NCI-H345 (cell line): ENCODE measurements around the gene DTYMK.
"Not testable (repeated sequence)": the region's sequence is repeated elsewhere in the genome, so short reads cannot be mapped to it uniquely, and the experiment has no call there.

Source experiments
- DNase-seq: peaks from one replicate; lab custom pipeline; 2025; lab: John Stamatoyannopoulos, UW

Gene DTYMK

GRCh38 chr2:241671457-241672240 lies 15.0 kb downstream of the DTYMK start:
- no peak for DNase-seq

- no peak for DNase-seq
Observed at GRCh38 chr2:241670333-241671110, 16.1 kb downstream of the DTYMK start.

- no peak for DNase-seq
Observed at GRCh38 chr2:241668839-241669238, 17.8 kb downstream of the DTYMK start.

GRCh38 chr2:241668354-241668753 lies 18.3 kb downstream of the DTYMK start:
- no peak for DNase-seq

- DNase-seq, result no peak
Observed at GRCh38 chr2:241666627-241667400, 19.8 kb downstream of the DTYMK start.

GRCh38 chr2:241665731-241666440 lies 20.7 kb downstream of the DTYMK start:
- no peak for DNase-seq

GRCh38 chr2:241662731-241663130 lies 23.9 kb downstream of the DTYMK start:
- not testable (repeated sequence) for DNase-seq

GRCh38 chr2:241660593-241661213 lies 25.9 kb downstream of the DTYMK start:
- DNase-seq, result no peak

GRCh38 chr2:241659150-241659739 lies 27.4 kb downstream of the DTYMK start:
- DNase-seq, result peak; percentile 37

- no peak for DNase-seq
Observed at GRCh38 chr2:241658296-241658695, 28.3 kb downstream of the DTYMK start.

- DNase-seq, result no peak
Observed at GRCh38 chr2:241657786-241658254, 28.8 kb downstream of the DTYMK start.

GRCh38 chr2:241656190-241656741 lies 30.3 kb downstream of the DTYMK start:
- no peak for DNase-seq

GRCh38 chr2:241655516-241656189 lies 31.0 kb downstream of the DTYMK start:
- DNase-seq, result no peak

GRCh38 chr2:241654551-241654950 lies 32.1 kb downstream of the DTYMK start:
- DNase-seq, result no peak

GRCh38 chr2:241653210-241653750 lies 33.3 kb downstream of the DTYMK start:
- DNase-seq, result no peak

GRCh38 chr2:241652722-241653121 lies 33.9 kb downstream of the DTYMK start:
- DNase-seq, result no peak

GRCh38 chr2:241652142-241652541 lies 34.5 kb downstream of the DTYMK start:
- DNase-seq, result no peak

GRCh38 chr2:241649927-241650326 lies 36.7 kb downstream of the DTYMK start:
- no peak for DNase-seq

- DNase-seq, result no peak
Observed at GRCh38 chr2:241649404-241649803, 37.2 kb downstream of the DTYMK start.

GRCh38 chr2:241648453-241648852 lies 38.2 kb downstream of the DTYMK start:
- DNase-seq, result no peak
